Stimulated activated naive CD8-positive, alpha-beta T cell treated with anti-CD3 and anti-CD28 coated beads, Interleukin-15, Interleukin-2, amounts not matched to agents 100 ng/mL and 50 ng/mL, for 24 hours (primary cell): ENCODE data around the gene GFM1.

Source experiments
- H3K27ac Mint-ChIP-seq: one replicate; pipeline ENCODE4 v1.8.0; 2021; ENCODE audit warnings: mild to moderate bottlenecking, mixed read lengths
- H3K27me3 Mint-ChIP-seq: one replicate; pipeline ENCODE4 v1.8.0; 2021; ENCODE audit warnings: mixed read lengths
- H3K36me3 Mint-ChIP-seq: one replicate; pipeline ENCODE4 v1.8.0; 2021; ENCODE audit warnings: low read depth, mixed read lengths
- H3K4me1 Mint-ChIP-seq: one replicate; pipeline ENCODE4 v1.8.0; 2021; ENCODE audit warnings: low read depth, mixed read lengths
- H3K4me3 Mint-ChIP-seq: one replicate; pipeline ENCODE4 v1.8.0; 2021; ENCODE audit warnings: mild to moderate bottlenecking, mixed read lengths
- H3K9me3 Mint-ChIP-seq: one replicate; pipeline ENCODE4 v1.8.0; 2021; ENCODE audit warnings: mixed read lengths

Gene GFM1

DNA sequence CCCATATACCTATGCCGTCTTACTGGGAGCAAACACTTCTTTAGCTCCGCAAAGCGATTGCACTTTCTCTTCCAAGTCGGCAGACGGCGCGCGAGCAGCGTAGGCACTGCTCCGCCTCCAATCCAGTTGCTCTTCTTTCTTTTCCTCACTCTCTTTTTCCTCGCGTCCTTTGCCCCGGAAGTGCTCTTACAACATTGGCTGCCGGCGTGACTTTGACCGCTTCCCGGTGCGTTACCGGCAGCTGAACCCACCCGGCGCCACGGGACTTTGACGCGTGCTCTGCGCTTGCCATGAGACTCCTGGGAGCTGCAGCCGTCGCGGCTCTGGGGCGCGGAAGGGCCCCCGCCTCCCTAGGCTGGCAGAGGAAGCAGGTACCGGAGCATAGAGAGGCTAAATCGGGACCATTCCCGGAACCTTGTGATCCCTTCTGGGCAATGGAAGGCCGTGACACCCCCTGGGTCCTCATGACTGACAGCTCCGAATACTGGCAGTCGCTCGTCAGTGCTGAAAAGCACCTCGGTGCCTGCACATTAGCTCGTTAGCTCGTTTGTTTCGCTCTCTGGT, at the start of gene GFM1:
Gene GFM1 (plus strand): TSS at position 183 of the 564 bp plus-strand sequence. CDS start 108 bp downstream, at position 291.
- no peaks in the 10 kb centered on the region for H3K27me3 Mint-ChIP-seq
- peak within 1 kb of the TSS; percentile 99 for H3K4me3 Mint-ChIP-seq
- peaks cover 33% of the 10 kb centered on the region for H3K36me3 Mint-ChIP-seq
- peak within 1 kb of the TSS; percentile 99 for H3K27ac Mint-ChIP-seq
- H3K9me3 Mint-ChIP-seq: no peaks in the 10 kb centered on the region
- H3K4me1 Mint-ChIP-seq: peaks cover 42% of the 10 kb centered on the region

DNA sequence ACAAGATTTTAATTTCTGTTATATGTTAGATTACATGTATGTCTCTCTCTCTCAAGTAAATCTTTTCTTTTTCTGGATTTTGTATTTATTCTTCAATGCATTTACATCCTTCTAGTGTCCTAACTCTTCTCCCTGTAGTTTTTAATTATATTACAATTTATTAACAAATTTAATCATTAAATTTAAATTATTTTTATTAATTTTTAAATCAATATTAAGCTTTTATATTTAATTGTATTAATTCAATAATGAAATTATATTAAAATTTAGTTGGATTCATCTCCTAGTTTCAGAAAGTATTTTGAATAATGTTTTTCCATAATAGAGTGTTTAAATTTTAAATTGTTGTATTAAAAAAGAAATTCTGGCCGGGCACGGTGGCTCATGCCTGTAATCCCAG, 43.5 kb upstream of the GFM1 start:
- H3K4me3 Mint-ChIP-seq: no peak overlapping the region
- no peaks in the 10 kb centered on the region for H3K4me1 Mint-ChIP-seq
- no peaks in the 10 kb centered on the region for H3K36me3 Mint-ChIP-seq
- H3K27me3 Mint-ChIP-seq: no peaks in the 10 kb centered on the region
- H3K9me3 Mint-ChIP-seq: no peaks in the 10 kb centered on the region
- H3K27ac Mint-ChIP-seq: no peak overlapping the region

DNA sequence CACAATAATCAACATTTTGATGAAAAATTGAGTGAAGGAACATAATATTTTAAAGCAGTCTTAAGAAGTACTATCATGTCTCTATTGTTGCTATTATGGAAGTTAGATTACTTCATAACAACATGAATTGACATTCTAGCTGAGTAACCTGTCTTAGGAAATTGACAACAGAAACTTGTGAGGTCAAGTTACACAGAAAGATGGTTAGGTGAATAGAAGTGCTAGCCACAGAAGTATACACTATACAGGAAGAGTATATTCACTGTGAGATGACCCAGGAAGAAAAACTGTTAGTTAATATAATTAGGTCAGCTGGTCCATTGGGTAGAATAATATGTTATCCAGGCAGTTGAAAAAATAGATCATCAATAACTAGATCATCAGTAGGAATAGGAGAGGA, 42.1 kb upstream of the GFM1 start:
- Mint-ChIP-seq H3K4me3 (no peak overlapping the region), H3K4me1 (no peaks in the 10 kb centered on the region), H3K36me3 (no peaks in the 10 kb centered on the region), H3K27ac (no peak overlapping the region), H3K27me3 (no peaks in the 10 kb centered on the region), H3K9me3 (no peaks in the 10 kb centered on the region)

DNA sequence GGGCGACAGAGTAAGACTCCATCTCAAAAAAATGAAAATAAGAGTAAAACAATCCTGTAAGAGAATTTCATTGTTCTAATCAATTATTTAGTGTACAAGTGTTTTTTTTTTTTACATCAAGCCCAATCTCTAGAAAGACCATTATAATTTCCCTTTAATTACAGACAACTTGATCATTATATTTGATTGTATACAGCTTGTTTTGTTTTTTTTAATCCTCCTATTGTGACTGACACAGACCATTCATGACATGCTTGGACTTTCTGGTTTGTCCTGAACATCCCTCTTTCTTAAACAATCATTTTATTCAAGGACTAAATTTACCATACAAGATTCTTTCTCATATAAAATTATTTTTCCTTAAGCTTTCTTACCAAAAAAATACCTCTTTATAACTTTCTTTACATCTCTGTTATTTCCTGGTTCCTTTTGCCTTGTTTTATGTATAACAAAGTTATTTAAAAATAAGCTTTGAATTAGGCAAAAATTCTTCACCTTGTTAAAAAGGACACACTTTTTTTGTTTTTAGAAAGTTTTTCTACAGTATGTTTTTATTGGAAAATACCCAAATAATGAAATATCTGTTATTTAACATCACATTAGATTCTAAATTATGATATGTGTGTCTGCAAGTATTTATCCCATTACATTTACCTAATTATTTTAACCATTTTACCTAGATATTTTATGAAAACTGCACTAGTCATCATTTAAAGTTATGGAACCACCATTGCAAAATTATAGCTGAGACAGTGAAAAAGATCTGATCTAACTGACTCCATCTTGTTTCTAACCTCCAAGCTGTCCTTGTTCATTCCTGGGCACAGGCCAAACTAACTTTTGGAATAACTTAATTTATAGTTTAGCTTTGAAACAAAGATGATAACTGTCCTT, 26.1 kb upstream of the GFM1 start:
- H3K27me3 Mint-ChIP-seq: peaks cover 16% of the 10 kb centered on the region
- H3K27ac Mint-ChIP-seq: no peak overlapping the region
- no peaks in the 10 kb centered on the region for H3K36me3 Mint-ChIP-seq
- no peaks in the 10 kb centered on the region for H3K9me3 Mint-ChIP-seq
- H3K4me1 Mint-ChIP-seq: no peaks in the 10 kb centered on the region
- no peak overlapping the region for H3K4me3 Mint-ChIP-seq

DNA sequence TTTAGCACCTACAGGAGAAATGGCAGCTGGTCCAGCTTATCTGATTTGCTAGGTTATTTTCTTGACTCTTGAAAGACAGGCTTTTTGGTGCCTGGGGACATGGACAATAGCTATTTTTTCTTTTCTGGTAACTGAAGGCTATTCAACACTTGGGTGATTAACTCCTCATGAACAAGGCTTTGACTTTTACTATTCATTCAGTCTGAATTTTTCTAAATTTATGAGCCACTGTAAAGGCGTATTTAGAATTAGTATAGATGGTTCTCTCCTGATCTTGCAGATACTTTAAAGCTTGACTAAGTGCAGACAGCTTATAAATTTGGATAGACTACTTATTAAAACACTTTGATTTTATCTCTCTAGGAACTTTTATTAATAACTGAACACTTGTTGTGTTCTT, 18.4 kb upstream of the GFM1 start:
- H3K36me3 Mint-ChIP-seq: no peaks in the 10 kb centered on the region
- H3K27ac Mint-ChIP-seq: no peak overlapping the region
- no peak overlapping the region for H3K4me3 Mint-ChIP-seq
- no peaks in the 10 kb centered on the region for H3K4me1 Mint-ChIP-seq
- H3K9me3 Mint-ChIP-seq: no peaks in the 10 kb centered on the region
- H3K27me3 Mint-ChIP-seq: peaks cover 28% of the 10 kb centered on the region

DNA sequence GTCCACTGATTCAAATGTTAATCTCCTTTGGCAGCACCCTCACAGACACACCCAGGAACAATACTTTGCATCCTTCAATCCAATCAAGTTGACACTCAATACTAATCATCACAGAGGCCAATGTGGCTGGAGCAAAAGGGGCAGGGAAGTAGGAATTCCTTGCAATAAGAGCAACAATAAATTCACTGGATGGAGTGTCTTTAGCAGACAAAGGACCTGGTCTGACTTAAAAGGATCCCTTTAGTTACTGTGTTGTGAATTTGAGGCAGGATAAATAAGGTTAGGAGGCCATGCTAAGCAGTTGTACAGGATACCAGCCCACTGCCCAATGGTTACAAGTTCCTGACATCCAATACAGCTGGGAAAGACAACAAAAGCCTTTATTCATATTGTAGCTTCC, 12.3 kb upstream of the GFM1 start:
- no peaks in the 10 kb centered on the region for H3K4me1 Mint-ChIP-seq
- H3K4me3 Mint-ChIP-seq: no peak overlapping the region
- no peak overlapping the region for H3K27ac Mint-ChIP-seq
- H3K9me3 Mint-ChIP-seq: no peaks in the 10 kb centered on the region
- no peaks in the 10 kb centered on the region for H3K36me3 Mint-ChIP-seq
- H3K27me3 Mint-ChIP-seq: peaks cover 31% of the 10 kb centered on the region

DNA sequence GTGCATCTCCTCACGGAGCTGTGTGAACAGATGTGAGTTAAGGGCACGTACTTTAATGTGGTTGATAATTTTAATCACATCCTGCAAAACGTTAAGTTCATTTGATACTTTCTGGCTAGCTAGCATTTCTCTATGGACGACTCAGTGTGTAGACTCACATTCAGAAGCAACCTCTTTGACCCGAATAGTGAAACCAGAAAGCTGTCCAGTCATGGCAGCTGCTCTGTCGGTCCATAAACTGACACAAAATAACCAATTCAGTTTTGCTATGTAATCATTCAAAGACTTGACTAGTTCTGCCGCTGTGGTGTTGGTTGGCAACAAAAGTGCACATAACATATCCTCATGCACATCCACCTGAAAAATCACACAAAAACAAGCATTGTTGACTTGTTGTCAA, 3.7 kb upstream of the GFM1 start:
- Mint-ChIP-seq H3K27me3 (no peaks in the 10 kb centered on the region), H3K4me1 (peaks cover 19% of the 10 kb centered on the region), H3K27ac (no peak overlapping the region), H3K9me3 (no peaks in the 10 kb centered on the region), H3K4me3 (no peak overlapping the region), H3K36me3 (peaks cover 3% of the 10 kb centered on the region)

DNA sequence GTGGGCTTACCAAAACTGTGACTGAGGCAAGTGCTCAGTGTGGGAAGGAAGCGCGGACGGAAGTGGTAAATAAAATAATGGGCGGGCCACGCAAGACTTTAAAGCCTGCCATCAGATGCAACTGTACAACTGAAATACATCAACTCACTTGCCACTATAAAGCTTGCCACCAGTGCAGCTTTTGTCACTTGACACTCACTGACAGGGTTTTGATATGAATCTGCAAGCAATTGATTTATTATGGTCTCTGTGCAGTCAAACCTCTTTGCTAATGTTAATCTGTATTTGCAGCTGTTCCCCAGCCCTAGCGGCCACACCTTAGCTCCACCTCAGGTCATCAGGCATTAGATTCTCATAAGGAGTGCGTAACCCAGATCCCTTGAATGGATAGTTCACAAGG, 2.3 kb upstream of the GFM1 start:
- H3K36me3 Mint-ChIP-seq: peaks cover 14% of the 10 kb centered on the region
- H3K9me3 Mint-ChIP-seq: no peaks in the 10 kb centered on the region
- no peaks in the 10 kb centered on the region for H3K27me3 Mint-ChIP-seq
- peaks cover 30% of the 10 kb centered on the region for H3K4me1 Mint-ChIP-seq
- H3K4me3 Mint-ChIP-seq: no peak overlapping the region
- no peak overlapping the region for H3K27ac Mint-ChIP-seq

DNA sequence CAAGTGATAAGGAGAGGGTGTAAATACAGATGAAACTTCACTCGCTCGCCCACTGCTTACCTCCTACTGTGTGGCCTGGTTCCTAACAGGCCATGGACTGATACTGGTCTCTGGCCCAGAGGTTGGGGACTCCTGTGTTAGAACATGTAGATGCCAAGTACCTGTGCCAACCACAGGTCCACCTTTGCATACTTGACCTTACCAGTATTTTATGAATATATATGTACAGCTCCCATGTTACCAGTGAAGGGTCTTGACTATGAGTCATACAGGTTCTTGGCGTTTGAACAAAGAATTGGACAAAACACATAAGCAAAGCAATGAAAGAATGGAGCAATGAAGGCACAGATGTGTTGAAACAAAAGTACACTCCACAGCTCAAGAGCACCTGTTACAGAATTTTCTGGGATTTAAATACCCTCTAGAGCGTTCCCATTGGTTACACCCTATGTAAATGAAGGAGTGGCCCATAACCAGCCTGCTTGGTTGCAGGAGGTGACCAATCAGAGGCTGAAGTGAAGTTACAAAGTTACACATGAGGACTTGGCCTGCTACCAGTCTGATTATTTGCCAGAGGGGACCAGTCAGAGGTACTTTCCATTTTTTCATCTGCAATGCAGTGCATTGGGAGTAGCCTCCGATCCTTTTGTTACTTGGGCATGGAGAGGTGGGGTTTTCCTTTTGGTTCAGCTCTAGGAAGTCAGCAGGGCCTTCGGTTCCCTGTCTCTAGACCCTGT, 1.7 kb upstream of the GFM1 start:
- H3K27me3 Mint-ChIP-seq: no peaks in the 10 kb centered on the region
- peaks cover 20% of the 10 kb centered on the region for H3K36me3 Mint-ChIP-seq
- H3K27ac Mint-ChIP-seq: no peak overlapping the region
- H3K9me3 Mint-ChIP-seq: no peaks in the 10 kb centered on the region
- H3K4me3 Mint-ChIP-seq: no peak overlapping the region
- peaks cover 37% of the 10 kb centered on the region for H3K4me1 Mint-ChIP-seq

DNA sequence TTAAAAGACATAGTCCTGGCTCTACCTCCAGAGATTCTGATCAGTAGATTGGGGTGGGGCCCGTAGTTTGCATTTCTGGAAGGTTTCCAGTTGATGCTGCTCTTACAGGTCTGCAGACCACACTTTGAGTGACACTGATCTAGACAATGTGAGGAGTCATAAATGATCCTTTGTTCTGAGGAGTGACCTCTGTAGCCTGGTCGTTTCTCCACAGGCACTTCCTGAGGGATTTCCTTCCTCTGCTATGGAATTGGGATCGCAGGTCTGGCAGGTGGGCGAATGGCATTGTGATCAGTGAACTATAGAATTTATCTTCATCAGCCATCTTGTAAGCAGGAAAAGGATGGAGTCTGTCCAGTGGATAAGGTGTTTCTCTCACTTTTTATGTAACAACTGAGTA, 5.5 kb downstream of the GFM1 start:
- Mint-ChIP-seq H3K27me3 (no peaks in the 10 kb centered on the region), H3K9me3 (no peaks in the 10 kb centered on the region), H3K4me3 (no peak overlapping the region), H3K36me3 (peaks cover 62% of the 10 kb centered on the region), H3K27ac (no peak overlapping the region), H3K4me1 (peaks cover 26% of the 10 kb centered on the region)

DNA sequence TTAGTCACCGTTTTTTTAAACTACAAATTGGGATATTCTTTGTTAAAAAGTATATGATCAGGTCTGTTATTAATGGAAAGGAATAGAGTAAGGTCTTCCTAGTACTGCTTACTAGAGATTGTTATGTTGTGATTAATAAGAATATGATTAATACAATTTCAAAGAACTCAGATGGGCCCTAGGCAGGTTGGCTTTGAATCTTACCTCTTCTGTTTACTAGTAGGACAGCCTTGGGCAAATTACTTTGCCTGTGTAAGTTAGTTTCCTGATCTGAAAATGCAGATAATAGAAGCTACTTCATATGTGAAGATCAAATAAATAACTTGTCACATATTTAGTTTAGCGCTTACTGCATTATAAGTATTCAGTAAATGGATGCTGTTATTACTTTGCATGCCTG, 6.9 kb downstream of the GFM1 start:
- Mint-ChIP-seq H3K36me3 (peaks cover 66% of the 10 kb centered on the region), H3K4me1 (peaks cover 17% of the 10 kb centered on the region), H3K27ac (no peak overlapping the region), H3K4me3 (no peak overlapping the region), H3K9me3 (no peaks in the 10 kb centered on the region), H3K27me3 (no peaks in the 10 kb centered on the region)

DNA sequence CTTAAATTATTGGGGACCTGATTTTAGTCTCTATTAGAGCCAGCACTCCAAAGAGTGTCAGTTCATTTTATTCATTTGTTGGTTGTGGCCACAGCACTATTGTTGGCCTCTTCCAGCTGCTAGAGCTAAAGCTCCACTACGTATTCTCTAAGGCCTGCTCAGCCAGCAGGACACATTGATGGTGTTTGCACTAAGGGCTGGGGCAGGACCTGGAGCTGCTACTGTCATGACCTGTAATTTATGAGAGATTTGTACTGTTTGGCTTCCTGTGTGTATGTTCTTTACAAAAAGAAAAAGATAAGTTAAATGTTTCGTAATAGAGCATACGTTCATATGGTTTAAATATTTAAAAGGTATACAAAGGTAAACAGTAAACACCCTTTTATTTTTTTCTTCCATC, 8.1 kb downstream of the GFM1 start:
- Mint-ChIP-seq H3K27ac (no peak overlapping the region), H3K4me3 (no peak overlapping the region), H3K4me1 (peaks cover 7% of the 10 kb centered on the region), H3K9me3 (no peaks in the 10 kb centered on the region), H3K36me3 (peaks cover 65% of the 10 kb centered on the region), H3K27me3 (no peaks in the 10 kb centered on the region)

DNA sequence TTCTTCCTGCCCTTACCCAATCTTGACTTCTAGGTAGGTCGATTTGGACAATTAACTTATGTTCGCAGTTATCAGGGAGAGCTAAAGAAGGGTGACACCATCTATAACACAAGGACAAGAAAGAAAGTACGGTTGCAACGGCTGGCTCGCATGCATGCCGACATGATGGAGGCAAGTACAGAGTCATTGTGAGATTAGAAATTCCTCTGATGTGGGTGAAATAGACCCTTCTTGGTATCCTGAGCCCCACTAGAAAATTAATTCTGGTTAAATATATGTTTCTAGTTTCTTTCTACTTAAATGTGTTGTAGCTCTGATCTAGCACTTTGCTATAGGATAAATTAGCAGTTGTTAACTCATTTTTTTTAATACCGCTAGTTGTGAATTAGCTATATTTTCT, 14.6 kb downstream of the GFM1 start:
- Mint-ChIP-seq H3K27ac (no peak overlapping the region), H3K36me3 (peaks cover 53% of the 10 kb centered on the region), H3K9me3 (no peaks in the 10 kb centered on the region), H3K4me1 (peaks cover 13% of the 10 kb centered on the region), H3K4me3 (no peak overlapping the region), H3K27me3 (no peaks in the 10 kb centered on the region)

DNA sequence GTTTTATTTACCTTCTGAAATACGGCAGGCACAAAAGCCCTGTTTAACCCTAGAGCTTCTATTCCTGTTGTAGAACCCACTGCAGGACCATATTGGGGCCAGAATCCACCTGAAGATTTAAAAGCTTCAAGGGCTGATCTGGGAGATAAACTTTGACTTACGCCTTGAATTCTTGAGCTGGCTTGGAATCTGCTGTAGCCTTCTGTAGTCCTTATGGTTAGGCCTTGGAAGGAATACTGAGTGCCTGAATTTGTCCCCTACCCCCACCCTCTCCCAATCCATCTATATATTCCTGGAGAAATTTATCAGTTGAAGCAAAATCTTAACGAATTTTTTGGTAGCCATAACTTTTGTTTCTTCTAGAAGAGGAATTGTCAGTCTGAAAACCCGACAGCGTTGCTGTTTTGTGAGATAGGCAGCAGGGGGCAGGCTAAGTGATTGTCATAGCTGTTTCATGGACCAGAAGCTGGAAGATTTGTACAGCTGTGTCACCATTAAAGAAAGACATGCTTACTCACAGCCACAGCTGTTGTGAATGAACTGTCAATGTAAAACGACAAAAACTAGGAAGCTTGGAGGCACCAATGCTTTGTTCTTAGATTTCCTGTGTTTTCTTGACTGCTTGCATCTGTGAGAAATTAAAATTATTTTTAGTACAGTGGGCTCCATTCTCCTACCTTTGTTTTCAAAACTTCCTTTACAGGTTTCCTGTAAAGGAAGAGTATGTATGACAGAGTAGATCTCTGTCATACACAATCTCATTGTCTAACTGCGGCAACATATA, 15.3 kb downstream of the GFM1 start:
- Mint-ChIP-seq H3K4me1 (peaks cover 13% of the 10 kb centered on the region), H3K4me3 (no peak overlapping the region), H3K27me3 (no peaks in the 10 kb centered on the region), H3K36me3 (peaks cover 60% of the 10 kb centered on the region), H3K27ac (no peak overlapping the region), H3K9me3 (no peaks in the 10 kb centered on the region)

DNA sequence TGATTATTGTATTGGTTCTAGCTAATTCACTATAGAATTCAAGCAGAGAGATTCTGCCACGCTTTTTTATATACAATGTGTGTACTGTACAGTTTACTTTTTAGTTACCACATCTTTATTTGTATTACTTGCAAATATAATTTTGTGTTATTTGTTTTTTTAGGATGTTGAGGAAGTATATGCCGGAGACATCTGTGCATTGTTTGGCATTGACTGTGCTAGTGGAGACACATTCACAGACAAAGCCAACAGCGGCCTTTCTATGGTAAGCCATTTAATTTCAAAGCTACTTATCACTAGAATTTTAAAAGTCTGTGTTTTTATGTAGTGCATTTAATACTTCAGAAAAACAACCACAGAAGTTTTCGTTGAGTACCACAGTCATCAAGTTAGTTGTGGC, 16.4 kb downstream of the GFM1 start:
- H3K9me3 Mint-ChIP-seq: no peaks in the 10 kb centered on the region
- H3K27me3 Mint-ChIP-seq: no peaks in the 10 kb centered on the region
- no peak overlapping the region for H3K4me3 Mint-ChIP-seq
- peaks cover 65% of the 10 kb centered on the region for H3K36me3 Mint-ChIP-seq
- peaks cover 13% of the 10 kb centered on the region for H3K4me1 Mint-ChIP-seq
- no peak overlapping the region for H3K27ac Mint-ChIP-seq
